A172 (cell line): ENCODE data around the gene PRMT1. TPM values are rescaled to one million over a fixed set of nuclear protein-coding genes. Genes with fewer than 3 reads are reported as not detected.
A peak's percentile ranks its signal among the peaks of the same experiment; 100 is the strongest.

Source experiments
- DNase-seq: peaks from one replicate; pipeline ENCODE4 v3.0.0-alpha.2; 2015; ENCODE audit warnings: low spot score
- total RNA-seq: library from RNA; depleted of rRNA; stranded (reverse); fragments of >200 nt; shearing (Covaris generic); gene quantifications from 2 replicates; pipeline ENCODE4 v1.2.3, GENCODE V29; 2014

The PRMT1 gene
- total RNA-seq, 1 experiment from 2014 or later, result 485 TPM

GRCh38 chr19:49667473-49667872 is 9.6 kb upstream of the PRMT1 start:
- DNase-seq, result no peak

GRCh38 chr19:49669516-49669915 is 7.6 kb upstream of the PRMT1 start:
- DNase-seq, result no peak

- peak; percentile 59 for DNase-seq
Observed at GRCh38 chr19:49672131-49672919, 4.7 kb upstream of the PRMT1 start.

GRCh38 chr19:49676136-49676783 is 811 bp upstream of the PRMT1 start:
- DNase-seq, result peak; percentile 96

GRCh38 chr19:49676784-49677230 is 264 bp upstream of the PRMT1 start:
- peak; percentile 100 for DNase-seq

- peak; percentile 74 for DNase-seq
Observed at GRCh38 chr19:49677901-49678674, 1.0 kb downstream of the PRMT1 start.

GRCh38 chr19:49678985-49679770 is 2.1 kb downstream of the PRMT1 start:
- DNase-seq, result no peak

- DNase-seq, result no peak
Observed at GRCh38 chr19:49679771-49680413, 2.8 kb downstream of the PRMT1 start.

GRCh38 chr19:49680421-49681351 is 3.6 kb downstream of the PRMT1 start:
- peak; percentile 82 for DNase-seq

- DNase-seq, result no peak
Observed at GRCh38 chr19:49681830-49682229, 4.8 kb downstream of the PRMT1 start.

GRCh38 chr19:49682274-49682673 is 5.2 kb downstream of the PRMT1 start:
- DNase-seq, result no peak

- DNase-seq, result no peak
Observed at GRCh38 chr19:49683814-49684250, 6.8 kb downstream of the PRMT1 start.

GRCh38 chr19:49684251-49684982 is 7.3 kb downstream of the PRMT1 start:
- DNase-seq, result no peak

GRCh38 chr19:49684983-49685553 is 8.0 kb downstream of the PRMT1 start:
- no peak for DNase-seq

- DNase-seq, result no peak
Observed at GRCh38 chr19:49685845-49686332, 8.8 kb downstream of the PRMT1 start.

- no peak for DNase-seq
Observed at GRCh38 chr19:49686503-49687088, 9.5 kb downstream of the PRMT1 start.

- no peak for DNase-seq
Observed at GRCh38 chr19:49687150-49687549, 10.1 kb downstream of the PRMT1 start.
